ENCODE results near the gene RANBP1. TPM values are rescaled to one million over a fixed set of nuclear protein-coding genes. Genes with fewer than 3 reads are reported as not detected.

RANBP1 gene
- total RNA-seq, 6 donors from 2014 or later: 55.3 to 154 (median 87.8) TPM

- peaks cover 24 to 35% (median 32%) of the 10 kb centered on the region in 4 donors for H3K4me1 ChIP-seq
- H3K27me3 ChIP-seq: no peaks in the 10 kb centered on the region
- ATAC-seq (ENCODE audit: low FRiP score in 2 of 2) (no peak), DNase-seq (peak in 1 of 2 donors; percentile 84)
- H3K27ac ChIP-seq: no peak overlapping the region
- peaks cover 10 to 70% (median 45%) of the 10 kb centered on the region in 4 donors for H3K36me3 ChIP-seq
- H3K9me3 ChIP-seq: no peaks in the 10 kb centered on the region
- no peak overlapping the region for H3K4me3 ChIP-seq
- 86 to 93% methylated on average over 20 to 36 of the region's 36 CpGs for WGBS, 2 donors
- TF ChIP-seq EP300 (IDR thresholded peaks at IDR 0.05) (no peak), CTCF (IDR thresholded peaks at IDR 0.05) (no peak), POLR2A (IDR thresholded peaks at IDR 0.05) (no peak), POLR2AphosphoS5 (IDR thresholded peaks at IDR 0.05) (no peak)
Observed at GRCh38 chr22:20114506-20115475, 1.1 kb upstream of the RANBP1 start.

- Histone ChIP-seq H3K9me3 (no peaks in the 10 kb centered on the region), H3K4me3 (peak overlapping the region; percentile 58 to 98 (median 90)), H3K27ac (peak overlapping the region; percentile 84 to 91 (median 87)), H3K36me3 (peaks cover 9 to 70% (median 46%) of the 10 kb centered on the region in 4 donors), H3K4me1 (peaks cover 24 to 36% (median 34%) of the 10 kb centered on the region in 4 donors), H3K27me3 (no peaks in the 10 kb centered on the region)
- DNase-seq (peak in 1 of 2 donors; percentile 84), ATAC-seq (ENCODE audit: low FRiP score in 2 of 2) (peak; percentile 1)
- TF ChIP-seq POLR2A (IDR thresholded peaks at IDR 0.05): no peak
- TF ChIP-seq POLR2AphosphoS5 (IDR thresholded peaks at IDR 0.05): no peak
- TF ChIP-seq EP300 (IDR thresholded peaks at IDR 0.05): no peak
- TF ChIP-seq CTCF (IDR thresholded peaks at IDR 0.05): no peak
- WGBS, 2 donors: 0 to 12% methylated on average over 16 to 19 of the region's 27 CpGs
Observed at GRCh38 chr22:20116376-20116950, 559 bp downstream of the RANBP1 start.

- H3K4me1 ChIP-seq: peaks cover 24 to 36% (median 35%) of the 10 kb centered on the region in 4 donors
- 0 to 7% methylated on average over 6 to 55 of the region's 88 CpGs for WGBS, 2 donors
- DNase-seq: peak; percentile 97 to 99
- H3K4me3 ChIP-seq: peak within 1 kb of the TSS; percentile 90 to 98 (median 92)
- peak; percentile 94 to 96 for ATAC-seq (ENCODE audit: low FRiP score in 2 of 2)
- H3K27me3 ChIP-seq: no peaks in the 10 kb centered on the region
- H3K27ac ChIP-seq: peak within 1 kb of the TSS; percentile 84 to 91 (median 87)
- TF ChIP-seq POLR2AphosphoS5 (IDR thresholded peaks at IDR 0.05) (peak; percentile 77 to 92), CTCF (IDR thresholded peaks at IDR 0.05) (peak in 4 of 6 experiments; percentile 22 to 54 (median 40)), POLR2A (IDR thresholded peaks at IDR 0.05) (peak in 2 of 4 donors; percentile 41 to 75), EP300 (IDR thresholded peaks at IDR 0.05) (peak in 1 of 4 donors; percentile 60)
- H3K9me3 ChIP-seq: no peaks in the 10 kb centered on the region
- peaks cover 9 to 70% (median 45%) of the 10 kb centered on the region in 4 donors for H3K36me3 ChIP-seq
Observed at GRCh38 chr22:20116951-20117632, 1.2 kb downstream of the RANBP1 start, which contains the start of gene TRMT2A. TSS of gene TRMT2A (minus strand) at chr22:20117226. CDS start at chr22:20116906, 320 bp downstream.

GRCh38 chr22:20117633-20118299, 1.9 kb downstream of the RANBP1 start:
- H3K4me3 ChIP-seq: peak overlapping the region; percentile 90 to 98 (median 92)
- DNase-seq (no peak), ATAC-seq (ENCODE audit: low FRiP score in 2 of 2) (no peak)
- H3K9me3 ChIP-seq: no peaks in the 10 kb centered on the region
- H3K27me3 ChIP-seq: no peaks in the 10 kb centered on the region
- peaks cover 24 to 39% (median 35%) of the 10 kb centered on the region in 4 donors for H3K4me1 ChIP-seq
- WGBS, 2 donors: 0 to 1% methylated on average over 17 to 32 of the region's 66 CpGs
- peak overlapping the region; percentile 84 to 91 (median 87) for H3K27ac ChIP-seq
- peaks cover 9 to 67% (median 42%) of the 10 kb centered on the region in 4 donors for H3K36me3 ChIP-seq
- TF ChIP-seq CTCF (IDR thresholded peaks at IDR 0.05): no peak
- no peak for TF ChIP-seq POLR2AphosphoS5 (IDR thresholded peaks at IDR 0.05)
- TF ChIP-seq POLR2A (IDR thresholded peaks at IDR 0.05): no peak
- no peak for TF ChIP-seq EP300 (IDR thresholded peaks at IDR 0.05)
